GM19324 (cell line): ENCODE results near the gene GREB1.

Experiments
- ATAC-seq: cut with Tn5 transposase; IDR thresholded peaks from one replicate; pipeline ENCODE4 v1.9.1; 2021; ENCODE audit warnings: mild to moderate bottlenecking, moderate library complexity; ENCODE audit not compliant: unreplicated experiment, low FRiP score

GREB1 gene

GRCh38 chr2:11533278-11534070 is at the start of gene GREB1:
GREB1 (plus strand) TSS chr2:11534045; CDS start chr2:11556615, 22,570 bp downstream.
- no peak for ATAC-seq

GRCh38 chr2:11488809-11489208 is 45.0 kb upstream of the GREB1 start:
- no peak for ATAC-seq

- ATAC-seq = no peak
Measured at GRCh38 chr2:11490194-11490593, 43.7 kb upstream of the GREB1 start.

- ATAC-seq = no peak
Measured at GRCh38 chr2:11491348-11491933, 42.4 kb upstream of the GREB1 start.

- no peak for ATAC-seq
Measured at GRCh38 chr2:11492244-11492643, 41.6 kb upstream of the GREB1 start.

GRCh38 chr2:11492720-11493119 is 41.1 kb upstream of the GREB1 start:
- ATAC-seq = no peak

- ATAC-seq = no peak
Measured at GRCh38 chr2:11493282-11493681, 40.6 kb upstream of the GREB1 start.

- no peak for ATAC-seq
Measured at GRCh38 chr2:11494310-11494709, 39.5 kb upstream of the GREB1 start.

GRCh38 chr2:11495844-11496681 is 37.8 kb upstream of the GREB1 start:
- no peak for ATAC-seq

GRCh38 chr2:11498543-11499034 is 35.3 kb upstream of the GREB1 start:
- ATAC-seq = peak; percentile 91

- ATAC-seq = no peak
Measured at GRCh38 chr2:11499081-11499743, 34.6 kb upstream of the GREB1 start.

- peak; percentile 63 for ATAC-seq
Measured at GRCh38 chr2:11500702-11501303, 33.0 kb upstream of the GREB1 start.

- no peak for ATAC-seq
Measured at GRCh38 chr2:11502740-11503292, 31.0 kb upstream of the GREB1 start.

- no peak for ATAC-seq
Measured at GRCh38 chr2:11503354-11503927, 30.4 kb upstream of the GREB1 start.

GRCh38 chr2:11505652-11506610 is 27.9 kb upstream of the GREB1 start:
- ATAC-seq = no peak

- ATAC-seq = no peak
Measured at GRCh38 chr2:11506611-11506969, 27.3 kb upstream of the GREB1 start.

GRCh38 chr2:11507517-11507916 is 26.3 kb upstream of the GREB1 start:
- ATAC-seq = no peak

GRCh38 chr2:11508279-11508678 is 25.6 kb upstream of the GREB1 start:
- ATAC-seq = no peak
